NOMO-1 treated with dmso at 0.1 percent for 144 hours (cell line): ENCODE measurements around the gene DOCK4.

Experiments
- DNase-seq: peaks from one replicate; lab custom pipeline; 2025; ENCODE audit not compliant: unreplicated experiment; lab: John Stamatoyannopoulos, UW

DOCK4 gene

GRCh38 chr7:111690364-111691111 lies 515.7 kb downstream of the DOCK4 start:
- no peak for DNase-seq

- no peak for DNase-seq
These were observed 520.9 kb downstream of the DOCK4 start for GRCh38 chr7:111685349-111685748.

GRCh38 chr7:111682588-111683340 lies 523.4 kb downstream of the DOCK4 start:
- no peak for DNase-seq

- DNase-seq: no peak
These were observed 525.0 kb downstream of the DOCK4 start for GRCh38 chr7:111681242-111681641.

GRCh38 chr7:111678986-111679385 lies 527.2 kb downstream of the DOCK4 start:
- DNase-seq: no peak

- no peak for DNase-seq
These were observed 527.9 kb downstream of the DOCK4 start for GRCh38 chr7:111678281-111678680.

- DNase-seq: no peak
These were observed 528.4 kb downstream of the DOCK4 start for GRCh38 chr7:111677848-111678247.

GRCh38 chr7:111676811-111677210 lies 529.4 kb downstream of the DOCK4 start:
- no peak for DNase-seq
